Parathyroid adenoma (tissue), 2 donors: ENCODE measurements around the gene TEX26.
A peak's percentile ranks its signal among the peaks of the same experiment; 100 is the strongest.

ENCODE experiments used
- H2AFZ ChIP-seq: fragments of 300-600 bp; sonication (generic); one replicate; pipeline ENCODE4 v1.7.0; 2017; ENCODE audit warnings: antibody characterized with exemption, mild to moderate bottlenecking
- H3K27ac ChIP-seq: fragments of 300-600 bp; sonication (generic); one replicate; pipeline ENCODE4 v1.7.0; 2017
- H3K27me3 ChIP-seq: fragments of 300-600 bp; sonication (generic); one replicate; pipeline ENCODE4 v1.7.0; 2017; ENCODE audit warnings: low read length; ENCODE audit not compliant: control insufficient read depth, insufficient read depth
- H3K36me3 ChIP-seq: fragments of 300-600 bp; sonication (generic); one replicate; pipeline ENCODE4 v1.7.0; 2017; ENCODE audit warnings: low read length; ENCODE audit not compliant: control insufficient read depth, insufficient read depth
- H3K4me1 ChIP-seq: fragments of 300-600 bp; sonication (generic); one replicate; pipeline ENCODE4 v1.7.0; 2017; ENCODE audit warnings: control low read depth
- H3K4me2 ChIP-seq: fragments of 300-600 bp; sonication (generic); one replicate; pipeline ENCODE4 v1.7.0; 2017; ENCODE audit warnings: low read length
- H3K4me3 ChIP-seq: fragments of 300-600 bp; sonication (generic); one replicate; pipeline ENCODE4 v1.7.0; 2017; ENCODE audit warnings: low read depth, low read length
- H3K79me2 ChIP-seq: fragments of 300-600 bp; sonication (generic); one replicate; pipeline ENCODE4 v1.7.0; 2017; ENCODE audit warnings: control low read depth
- H3K9ac ChIP-seq: fragments of 300-600 bp; sonication (generic); one replicate; pipeline ENCODE4 v1.7.0; 2017; ENCODE audit warnings: mild to moderate bottlenecking
- H3K9me3 ChIP-seq: fragments of 300-600 bp; sonication (generic); one replicate; pipeline ENCODE4 v1.7.0; 2017; ENCODE audit warnings: low read length; ENCODE audit not compliant: control insufficient read depth
- CTCF ChIP-seq: fragments of 300-600 bp; sonication (generic); IDR thresholded peaks from one replicate; pipeline ENCODE4 v1.7.0; 2017; ENCODE audit warnings: antibody characterized with exemption, mild to moderate bottlenecking
- donor health status: primary hyperparathyroidism.

TEX26 gene

DNA sequence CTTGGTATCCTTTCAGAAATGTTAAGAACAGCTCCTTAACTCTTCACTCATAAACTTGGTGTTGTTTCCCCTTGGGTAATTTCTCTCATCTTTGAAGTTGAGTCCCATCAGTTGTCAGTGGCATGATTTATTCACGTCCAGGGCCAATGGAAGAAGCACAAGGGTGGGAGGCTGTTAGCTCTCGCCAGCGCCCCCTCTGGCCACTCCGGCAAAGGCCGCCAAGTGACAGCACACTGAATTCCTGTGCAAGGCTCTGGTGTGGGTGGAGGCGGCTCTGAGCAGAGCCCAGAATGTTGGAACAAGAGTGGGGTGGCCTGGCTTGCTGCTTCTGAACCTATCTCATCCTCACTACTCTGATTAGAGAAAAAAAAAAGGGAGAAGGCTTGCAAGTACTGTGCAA is 39.5 kb upstream of the TEX26 start:
- Histone ChIP-seq H3K36me3 (no peaks in the 10 kb centered on the region), H3K4me3 (no peak overlapping the region), H3K27me3 (no peaks in the 10 kb centered on the region), H2AFZ (no peak overlapping the region), H3K79me2 (no peaks in the 10 kb centered on the region), H3K4me1 (no peaks in the 10 kb centered on the region), H3K4me2 (no peak overlapping the region), H3K9ac (no peak overlapping the region), H3K9me3 (no peaks in the 10 kb centered on the region), H3K27ac (no peak overlapping the region)
- peak; percentile 34 for TF ChIP-seq CTCF

GRCh38 chr13:30895773-30896172 is 36.7 kb upstream of the TEX26 start:
- H3K79me2 ChIP-seq, result no peaks in the 10 kb centered on the region
- no peak overlapping the region for H3K27ac ChIP-seq

GRCh38 chr13:30898070-30898469 is 34.4 kb upstream of the TEX26 start:
- H3K79me2 ChIP-seq, result no peaks in the 10 kb centered on the region
- no peaks in the 10 kb centered on the region for H3K27me3 ChIP-seq
- no peak overlapping the region for H2AFZ ChIP-seq
- no peaks in the 10 kb centered on the region for H3K9me3 ChIP-seq
- H3K4me3 ChIP-seq, result no peak overlapping the region
- no peaks in the 10 kb centered on the region for H3K36me3 ChIP-seq
- no peak overlapping the region for H3K4me2 ChIP-seq
- H3K9ac ChIP-seq, result no peak overlapping the region
- TF ChIP-seq CTCF, result no peak
- no peak overlapping the region for H3K27ac ChIP-seq
- H3K4me1 ChIP-seq, result no peaks in the 10 kb centered on the region

More at GRCh38 chr13:30895773-30896172, 36.7 kb upstream of the TEX26 start:
- Histone ChIP-seq H3K4me2 (no peak overlapping the region), H3K9ac (no peak overlapping the region), H2AFZ (no peak overlapping the region), H3K9me3 (no peaks in the 10 kb centered on the region), H3K27me3 (no peaks in the 10 kb centered on the region), H3K4me3 (no peak overlapping the region), H3K4me1 (no peaks in the 10 kb centered on the region), H3K36me3 (no peaks in the 10 kb centered on the region)
- TF ChIP-seq CTCF, result no peak

- H3K4me3 ChIP-seq, result no peak overlapping the region
- no peak for TF ChIP-seq CTCF
- H3K4me1 ChIP-seq, result no peaks in the 10 kb centered on the region
- H3K36me3 ChIP-seq, result no peaks in the 10 kb centered on the region
- H3K9me3 ChIP-seq, result no peaks in the 10 kb centered on the region
- H3K27ac ChIP-seq, result no peak overlapping the region
- H3K4me2 ChIP-seq, result no peak overlapping the region
- H3K27me3 ChIP-seq, result no peaks in the 10 kb centered on the region
- no peak overlapping the region for H3K9ac ChIP-seq
- H3K79me2 ChIP-seq, result no peaks in the 10 kb centered on the region
- H2AFZ ChIP-seq, result no peak overlapping the region
Measured at GRCh38 chr13:30898678-30899241, 33.7 kb upstream of the TEX26 start.

GRCh38 chr13:30900436-30900835 is 32.0 kb upstream of the TEX26 start:
- Histone ChIP-seq H3K79me2 (no peaks in the 10 kb centered on the region), H3K4me1 (no peaks in the 10 kb centered on the region), H3K4me2 (no peak overlapping the region), H3K27me3 (no peaks in the 10 kb centered on the region), H3K4me3 (no peak overlapping the region), H3K36me3 (no peaks in the 10 kb centered on the region), H3K27ac (no peak overlapping the region), H3K9me3 (no peaks in the 10 kb centered on the region), H2AFZ (no peak overlapping the region), H3K9ac (no peak overlapping the region)
- TF ChIP-seq CTCF, result no peak
